SK-N-MC (cell line): Measurements from ENCODE around the gene USP10.

Source experiments
- EZH2 ChIP-seq: fragments of 200-600 bp; sonication (generic); IDR thresholded peaks from one replicate; pipeline ENCODE4 v1.6.1; 2017; ENCODE audit warnings: antibody characterized with exemption
- POLR2AphosphoS5 ChIP-seq: IDR thresholded peaks from 2 replicates; pipeline ENCODE4 v1.6.1; 2012; ENCODE audit warnings: mild to moderate bottlenecking, low read depth, low read length, borderline replicate concordance

GRCh38 chr16:84715854-84716253 is 16.1 kb downstream of the USP10 start:
- TF ChIP-seq POLR2AphosphoS5 (no peak), EZH2 (no peak)
